Suprapubic skin (tissue), 4 donors: ENCODE measurements around the gene FNIP1. TPM values are rescaled to one million over a fixed set of nuclear protein-coding genes. Genes with fewer than 3 reads are reported as not detected.

ENCODE experiments used
- DNase-seq, 2 donors: peaks; one replicate each; pipeline ENCODE4 v3.0.0-alpha.2; 2019; ENCODE audit warnings: low spot score in 2 of 2
- H3K27ac ChIP-seq: fragments of 200-600 bp; sonication (generic); one replicate; pipeline ENCODE4 v1.5.1; 2019
- H3K27me3 ChIP-seq: fragments of 200-600 bp; sonication (generic); one replicate; pipeline ENCODE4 v1.5.1; 2019
- H3K36me3 ChIP-seq: fragments of 200-600 bp; sonication (generic); one replicate; pipeline ENCODE4 v1.5.1; 2019
- H3K4me1 ChIP-seq: fragments of 200-600 bp; sonication (generic); one replicate; pipeline ENCODE4 v1.5.1; 2019
- H3K4me3 ChIP-seq: fragments of 200-600 bp; sonication (generic); one replicate; pipeline ENCODE4 v1.5.1; 2019; ENCODE audit warnings: mild to moderate bottlenecking
- H3K9me3 ChIP-seq: fragments of 200-600 bp; sonication (generic); one replicate; pipeline ENCODE4 v1.5.1; 2019
- EP300 ChIP-seq: sonication (generic); formaldehyde crosslinking; IDR thresholded peaks from one replicate; pipeline ENCODE4 v1.6.1; 2017; ENCODE audit warnings: antibody characterized with exemption
- POLR2A ChIP-seq, 2 donors: fragments of 450-650 bp; IDR thresholded peaks; one replicate each; pipeline ENCODE4 v1.6.1; 2017; ENCODE audit warnings: antibody characterized with exemption in 2 of 2, mild to moderate bottlenecking in 2 of 2, moderate library complexity in 2 of 2
- POLR2AphosphoS5 ChIP-seq, 3 donors: sonication (generic); formaldehyde crosslinking; IDR thresholded peaks; one replicate each; pipeline ENCODE4 v1.6.1; 2017; ENCODE audit warnings: antibody characterized with exemption in 3 of 3
- WGBS: methylation state at CpG from one replicate; pipeline ENCODE4 v1.1.5; 2018; 5-methylcytosine and 5-hydroxymethylcytosine counted together
- total RNA-seq, 4 donors: library from RNA; depleted of rRNA; stranded (reverse); fragments of >200 nt; gene quantifications; one replicate each; pipeline ENCODE4 v1.1.0, GENCODE V29; 2016
- TF ChIP-seq, protein P1 (sequence below), 2 donors: fragments of 200-600 bp in 1 of 2; fragments of 450-650 bp in 1 of 2; sonication (generic) in 1 of 2; IDR thresholded peaks; one replicate each; pipeline ENCODE4 v1.5.1; 2016 to 2019; ENCODE audit warnings: antibody characterized with exemption in 2 of 2, mild to moderate bottlenecking in 1 of 2, moderate library complexity in 1 of 2

FNIP1 gene
- total RNA-seq, 4 donors from 2014 or later, result 24.6 to 65.4 (median 26.9) TPM

DNA sequence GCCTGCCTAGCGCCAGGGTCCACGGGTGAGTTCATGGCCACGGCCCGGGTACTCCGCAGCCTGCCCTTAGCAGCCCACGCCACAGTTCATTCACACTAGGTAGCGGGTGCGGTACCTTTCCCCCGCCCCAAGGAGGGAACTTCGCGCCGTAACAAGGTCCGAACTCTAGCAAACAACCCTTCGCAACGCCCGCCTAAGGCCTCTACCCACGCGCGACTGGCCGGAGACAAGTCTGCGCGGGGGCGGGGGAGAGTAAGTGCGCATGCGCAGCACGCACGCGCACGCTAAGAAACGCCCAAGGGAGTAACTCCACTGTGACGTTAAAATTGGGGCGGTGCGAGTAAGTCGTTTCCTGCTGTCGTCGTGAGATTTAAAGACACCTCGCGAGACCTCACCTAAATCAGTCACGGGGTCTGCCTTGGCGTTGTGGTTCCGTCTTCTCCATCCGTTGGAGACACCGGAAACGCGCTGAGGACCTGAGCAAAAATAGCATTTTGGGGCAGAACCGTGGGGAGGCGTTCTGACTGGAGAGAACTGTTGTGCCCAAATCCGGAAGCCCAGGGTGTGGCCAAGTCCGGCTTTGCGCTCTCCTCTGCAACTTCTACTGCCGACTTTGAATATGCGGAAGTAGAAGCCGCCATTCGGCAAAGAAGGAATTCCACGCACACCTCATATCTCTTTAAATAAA lies 161.7 kb downstream of the FNIP1 start, which contains the start of gene RAPGEF6:
Gene RAPGEF6 (minus strand): TSS at position 234 of the 688 bp plus-strand sequence. CDS start 199 bp downstream, at position 35.
- DNase-seq, result peak; percentile 98 to 99

DNA sequence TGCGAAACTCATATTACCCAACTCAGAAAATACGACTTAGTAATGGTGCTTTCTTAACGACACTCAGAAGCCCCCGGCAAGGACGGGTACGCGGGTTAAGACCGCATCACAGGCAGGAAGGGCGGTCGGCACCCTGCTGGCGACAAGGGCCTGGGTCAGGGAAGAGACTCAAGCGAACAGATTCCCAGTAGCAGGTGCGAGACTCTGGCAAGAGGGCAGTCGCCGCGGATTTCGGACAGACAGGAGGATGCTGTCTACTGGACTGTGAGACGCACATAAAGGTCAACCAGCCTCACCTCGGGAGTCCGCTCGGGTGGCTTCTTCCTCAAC lies 162.2 kb downstream of the FNIP1 start:
- Histone ChIP-seq H3K36me3 (no peaks in the 10 kb centered on the region), H3K27ac (peak overlapping the region; percentile 99), H3K4me3 (peak overlapping the region; percentile 76), H3K4me1 (peaks cover 35% of the 10 kb centered on the region), H3K9me3 (no peaks in the 10 kb centered on the region), H3K27me3 (no peaks in the 10 kb centered on the region)
- no peak for TF ChIP-seq POLR2AphosphoS5 (IDR thresholded peaks at IDR 0.05)
- TF ChIP-seq POLR2A (IDR thresholded peaks at IDR 0.05), result no peak
- no peak for TF ChIP-seq EP300
- TF ChIP-seq, protein P1, sequence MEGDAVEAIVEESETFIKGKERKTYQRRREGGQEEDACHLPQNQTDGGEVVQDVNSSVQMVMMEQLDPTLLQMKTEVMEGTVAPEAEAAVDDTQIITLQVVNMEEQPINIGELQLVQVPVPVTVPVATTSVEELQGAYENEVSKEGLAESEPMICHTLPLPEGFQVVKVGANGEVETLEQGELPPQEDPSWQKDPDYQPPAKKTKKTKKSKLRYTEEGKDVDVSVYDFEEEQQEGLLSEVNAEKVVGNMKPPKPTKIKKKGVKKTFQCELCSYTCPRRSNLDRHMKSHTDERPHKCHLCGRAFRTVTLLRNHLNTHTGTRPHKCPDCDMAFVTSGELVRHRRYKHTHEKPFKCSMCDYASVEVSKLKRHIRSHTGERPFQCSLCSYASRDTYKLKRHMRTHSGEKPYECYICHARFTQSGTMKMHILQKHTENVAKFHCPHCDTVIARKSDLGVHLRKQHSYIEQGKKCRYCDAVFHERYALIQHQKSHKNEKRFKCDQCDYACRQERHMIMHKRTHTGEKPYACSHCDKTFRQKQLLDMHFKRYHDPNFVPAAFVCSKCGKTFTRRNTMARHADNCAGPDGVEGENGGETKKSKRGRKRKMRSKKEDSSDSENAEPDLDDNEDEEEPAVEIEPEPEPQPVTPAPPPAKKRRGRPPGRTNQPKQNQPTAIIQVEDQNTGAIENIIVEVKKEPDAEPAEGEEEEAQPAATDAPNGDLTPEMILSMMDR (IDR thresholded peaks at IDR 0.05), result no peak
- 0% methylated on average over 9 of the region's 21 CpGs for WGBS
- DNase-seq, result peak in 1 of 2 donors; percentile 86

More for the DNA sequence above, 161.7 kb downstream of the FNIP1 start, which contains the start of gene RAPGEF6:
- under 1% methylated on average over 35 of the region's 55 CpGs for WGBS
- Histone ChIP-seq H3K4me3 (peak within 1 kb of the TSS; percentile 76), H3K27me3 (no peaks in the 10 kb centered on the region), H3K27ac (peak within 1 kb of the TSS; percentile 99), H3K9me3 (no peaks in the 10 kb centered on the region), H3K36me3 (no peaks in the 10 kb centered on the region), H3K4me1 (peaks cover 34% of the 10 kb centered on the region)
- TF ChIP-seq, protein P1 (IDR thresholded peaks at IDR 0.05), result no peak
- TF ChIP-seq EP300, result no peak
- TF ChIP-seq POLR2A (IDR thresholded peaks at IDR 0.05), result peak; percentile 67 to 85
- TF ChIP-seq POLR2AphosphoS5 (IDR thresholded peaks at IDR 0.05), result peak; percentile 79 to 83 (median 80)

DNA sequence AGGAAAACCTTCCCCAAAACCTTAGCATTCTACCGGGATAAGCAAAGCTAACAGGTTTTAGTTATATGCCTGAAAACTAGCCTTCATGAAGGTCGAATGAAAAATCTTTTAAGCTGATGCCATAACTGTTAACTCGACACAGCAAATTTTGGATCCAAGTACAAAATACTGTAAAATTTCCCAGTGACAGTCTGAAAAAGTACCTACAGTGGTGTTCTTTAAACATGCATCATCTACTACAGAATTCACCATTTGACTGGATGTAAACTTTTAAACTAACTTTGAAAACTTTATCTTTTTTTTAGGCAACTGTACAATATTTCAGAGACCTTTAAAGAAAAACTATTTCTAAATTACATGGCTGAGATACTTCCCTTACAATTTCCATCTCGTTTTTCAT lies 162.6 kb downstream of the FNIP1 start:
- peak overlapping the region; percentile 76 for H3K4me3 ChIP-seq
- TF ChIP-seq POLR2A (IDR thresholded peaks at IDR 0.05) (no peak), EP300 (no peak), POLR2AphosphoS5 (IDR thresholded peaks at IDR 0.05) (no peak)
- TF ChIP-seq, protein P1 (IDR thresholded peaks at IDR 0.05), result no peak
- WGBS, result 5% methylated on average over 4 of the region's 4 CpGs
- H3K36me3 ChIP-seq, result no peaks in the 10 kb centered on the region
- H3K27me3 ChIP-seq, result no peaks in the 10 kb centered on the region
- H3K27ac ChIP-seq, result peak overlapping the region; percentile 99
- H3K9me3 ChIP-seq, result no peaks in the 10 kb centered on the region
- DNase-seq, result no peak
- H3K4me1 ChIP-seq, result peaks cover 35% of the 10 kb centered on the region

GRCh38 chr5:131633830-131634229 lies 163.0 kb downstream of the FNIP1 start:
- H3K27me3 ChIP-seq, result no peaks in the 10 kb centered on the region
- no peak for TF ChIP-seq POLR2A (IDR thresholded peaks at IDR 0.05)
- TF ChIP-seq EP300, result no peak
- TF ChIP-seq, protein P1 (IDR thresholded peaks at IDR 0.05), result no peak
- TF ChIP-seq POLR2AphosphoS5 (IDR thresholded peaks at IDR 0.05), result no peak
- H3K4me1 ChIP-seq, result peaks cover 37% of the 10 kb centered on the region

GRCh38 chr5:131630963-131631350 lies 165.9 kb downstream of the FNIP1 start:
- Histone ChIP-seq H3K4me1 (peaks cover 31% of the 10 kb centered on the region), H3K27ac (no peak overlapping the region), H3K36me3 (no peaks in the 10 kb centered on the region), H3K9me3 (no peaks in the 10 kb centered on the region), H3K27me3 (no peaks in the 10 kb centered on the region), H3K4me3 (no peak overlapping the region)
- TF ChIP-seq EP300 (no peak), POLR2AphosphoS5 (IDR thresholded peaks at IDR 0.05) (no peak), POLR2A (IDR thresholded peaks at IDR 0.05) (no peak)
- TF ChIP-seq, protein P1 (IDR thresholded peaks at IDR 0.05), result no peak
- WGBS, result 79% methylated on average over 4 of the region's 4 CpGs
- DNase-seq, result no peak

More at GRCh38 chr5:131633830-131634229, 163.0 kb downstream of the FNIP1 start:
- Histone ChIP-seq H3K9me3 (no peaks in the 10 kb centered on the region), H3K36me3 (no peaks in the 10 kb centered on the region), H3K4me3 (peak overlapping the region; percentile 76), H3K27ac (peak overlapping the region; percentile 99)
- no peak for DNase-seq
- WGBS, result 44% methylated on average over 5 of the region's 5 CpGs
